Iris pigment epithelial cell (primary cell): ENCODE measurements around the gene EFNA5.

Experiments
- DNase-seq: peaks from one replicate; pipeline ENCODE4 v3.0.0-alpha.2; 2011; ENCODE audit warnings: low read depth

The EFNA5 gene

GRCh38 chr5:107639990-107640389 lies 30.7 kb downstream of the EFNA5 start:
- no peak for DNase-seq

DNA sequence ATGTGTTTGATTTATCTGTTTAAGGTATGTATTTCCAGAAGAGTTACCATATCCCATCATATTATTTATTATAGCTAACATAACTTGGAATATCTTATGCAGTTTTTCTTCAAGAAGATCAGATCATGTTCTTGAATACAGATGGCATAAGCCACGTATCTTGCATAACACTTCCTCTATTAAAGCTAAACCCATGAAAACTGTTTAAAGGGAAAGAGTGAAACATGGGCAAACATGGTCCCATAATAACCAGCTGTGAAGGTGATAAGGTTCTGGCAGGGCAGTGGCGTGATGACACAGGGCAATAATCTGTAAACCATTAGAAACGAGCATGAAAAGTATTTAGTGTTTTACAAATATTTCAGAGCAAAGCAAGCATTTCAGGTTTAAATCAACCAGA lies 34.2 kb downstream of the EFNA5 start:
- DNase-seq = peak; percentile 15

GRCh38 chr5:107636068-107636467 lies 34.7 kb downstream of the EFNA5 start:
- DNase-seq = no peak

- no peak for DNase-seq
These were observed 35.5 kb downstream of the EFNA5 start for GRCh38 chr5:107634981-107635848.

DNA sequence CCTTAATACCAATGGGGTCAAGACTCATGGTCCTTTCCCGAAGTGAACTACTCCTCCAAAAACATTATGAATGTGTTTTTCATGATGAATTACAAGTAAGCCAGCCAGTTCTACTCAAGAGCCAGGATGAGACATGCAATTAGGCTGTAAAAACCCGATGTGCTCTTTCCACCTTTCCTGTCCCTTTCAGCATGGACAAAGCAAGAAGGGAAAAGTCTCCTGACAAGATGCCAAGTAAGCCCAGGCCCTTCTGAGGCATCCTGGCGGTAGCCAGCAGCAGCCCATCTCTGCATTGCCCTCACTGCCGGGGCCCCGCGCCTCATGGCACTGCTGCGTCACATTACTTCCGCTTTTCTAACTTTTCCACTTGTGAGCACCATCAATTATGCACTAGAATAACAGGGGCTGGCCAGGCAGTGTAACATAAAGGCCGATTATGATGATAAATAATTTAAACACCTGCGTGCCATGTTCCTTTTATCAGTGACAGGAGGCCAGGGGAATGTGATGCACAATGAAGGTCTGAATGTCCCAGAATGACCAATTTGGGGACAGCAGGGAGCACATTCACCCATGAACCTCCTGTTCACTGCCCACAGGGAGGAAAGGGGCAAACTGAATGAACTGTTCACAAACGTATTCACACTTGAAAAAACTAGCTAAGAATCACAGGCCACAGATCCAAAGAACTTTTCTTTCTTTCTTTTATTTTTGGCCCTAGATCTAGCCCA lies 37.4 kb downstream of the EFNA5 start:
- DNase-seq = peak; percentile 45

DNA sequence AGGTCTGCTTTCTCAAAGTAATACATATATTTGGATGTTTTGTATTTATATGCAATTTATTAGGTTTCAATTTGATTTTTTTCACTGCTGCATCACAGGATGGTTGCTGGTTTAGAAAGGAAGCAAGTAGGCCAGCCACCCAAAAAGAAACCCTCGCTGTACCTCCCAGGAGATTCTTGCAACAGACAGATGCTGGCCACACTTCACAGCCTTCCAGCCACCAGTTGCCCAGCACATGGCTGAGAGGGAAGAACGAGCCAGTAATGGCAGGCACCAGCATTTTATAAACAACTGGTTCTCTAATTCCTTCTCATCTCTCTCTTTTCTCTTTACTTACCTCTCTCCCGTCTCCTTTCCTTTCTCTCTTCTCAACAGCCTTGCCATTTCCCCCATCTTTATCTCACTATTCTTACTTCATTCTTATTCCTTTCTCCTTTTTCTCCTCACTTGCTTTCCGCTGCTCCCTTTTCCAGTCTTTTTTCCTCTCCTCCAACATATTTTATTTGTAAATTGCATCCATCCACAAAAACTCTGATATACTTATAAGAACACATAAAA lies 38.9 kb downstream of the EFNA5 start:
- DNase-seq = no peak

- DNase-seq = no peak
These were observed 40.6 kb downstream of the EFNA5 start for GRCh38 chr5:107630184-107630583.

GRCh38 chr5:107624235-107624634 lies 46.5 kb downstream of the EFNA5 start:
- DNase-seq = no peak

GRCh38 chr5:107621089-107621488 lies 49.6 kb downstream of the EFNA5 start:
- DNase-seq = no peak

DNA sequence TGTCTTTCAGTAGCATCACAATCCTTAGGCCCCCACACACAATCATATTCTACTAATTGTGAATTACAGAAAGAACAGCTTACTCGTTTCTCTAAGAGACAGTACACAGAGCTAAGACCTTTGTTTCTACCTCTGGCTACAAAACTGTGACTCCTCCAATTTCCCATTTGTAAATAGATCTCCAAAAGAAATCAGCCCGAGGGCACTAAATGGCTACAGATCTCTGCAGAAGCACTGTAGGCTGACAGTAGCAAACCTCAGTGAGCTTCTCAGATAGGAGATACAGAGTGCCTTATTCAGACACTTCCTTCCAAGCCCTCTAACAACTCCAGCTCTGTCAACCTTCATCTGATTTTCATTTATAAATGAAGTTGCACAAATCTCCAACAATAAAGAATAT lies 51.0 kb downstream of the EFNA5 start:
- no peak for DNase-seq

- DNase-seq = peak; percentile 63
These were observed 52.5 kb downstream of the EFNA5 start for GRCh38 chr5:107618242-107618641.

DNA sequence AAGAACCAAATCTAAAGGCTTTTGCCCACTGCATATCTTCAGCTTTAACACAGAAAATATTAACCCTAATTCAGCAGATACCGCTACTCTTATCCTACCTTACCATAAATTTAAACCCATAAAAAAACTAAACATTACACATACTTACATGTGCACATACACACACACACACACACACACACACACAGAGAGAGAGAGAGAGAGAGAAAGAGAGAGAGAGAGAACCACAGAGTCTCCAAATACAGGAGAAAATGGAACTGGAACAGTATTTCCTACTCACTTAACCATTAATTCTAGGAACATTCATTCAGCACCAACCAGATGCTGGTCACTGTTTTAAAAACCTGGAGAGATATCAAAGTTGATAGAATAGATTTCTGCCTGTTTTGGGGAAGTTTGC lies 53.7 kb downstream of the EFNA5 start:
- no peak for DNase-seq

- DNase-seq = no peak
These were observed 54.5 kb downstream of the EFNA5 start for GRCh38 chr5:107616213-107616612.

- peak; percentile 50 for DNase-seq
These were observed 55.4 kb downstream of the EFNA5 start for GRCh38 chr5:107615299-107615817.

DNA sequence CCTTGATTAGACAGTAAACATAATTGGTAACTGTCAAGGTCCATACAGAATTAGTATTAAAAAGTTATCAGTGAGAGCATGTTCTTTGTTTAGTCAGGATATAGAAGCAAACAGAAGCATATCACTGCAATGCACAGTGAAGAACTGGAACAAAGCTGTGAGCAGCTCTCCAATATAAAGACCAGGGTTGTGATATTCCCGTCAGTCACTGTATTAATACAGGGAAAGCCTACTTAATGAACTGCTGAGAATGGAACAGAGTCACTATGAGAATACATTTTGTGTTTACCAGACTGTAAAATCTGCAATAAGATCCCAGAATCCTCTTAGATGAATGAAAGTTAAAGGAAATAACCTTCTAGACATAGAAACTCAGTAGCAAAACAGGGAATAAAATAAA lies 58.2 kb downstream of the EFNA5 start:
- DNase-seq = no peak

DNA sequence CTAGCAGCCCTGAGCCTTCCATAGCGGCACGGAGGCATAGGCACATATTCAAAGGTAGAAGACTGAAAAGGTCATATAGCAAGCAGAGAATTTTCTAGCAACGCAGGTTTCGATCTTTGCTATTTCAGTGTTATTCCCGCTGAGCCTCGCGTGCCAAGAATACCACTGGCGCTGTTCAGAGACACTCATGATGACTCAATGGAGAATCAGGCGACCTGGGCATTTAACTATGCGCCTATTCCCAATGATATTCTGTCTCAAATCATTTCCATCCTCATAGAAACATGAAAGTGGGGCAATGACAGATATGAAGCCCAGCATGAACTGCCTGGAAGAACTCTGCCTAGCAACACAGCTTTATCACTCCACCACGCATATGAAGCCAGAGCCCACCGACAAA lies 59.9 kb downstream of the EFNA5 start:
- no peak for DNase-seq

DNA sequence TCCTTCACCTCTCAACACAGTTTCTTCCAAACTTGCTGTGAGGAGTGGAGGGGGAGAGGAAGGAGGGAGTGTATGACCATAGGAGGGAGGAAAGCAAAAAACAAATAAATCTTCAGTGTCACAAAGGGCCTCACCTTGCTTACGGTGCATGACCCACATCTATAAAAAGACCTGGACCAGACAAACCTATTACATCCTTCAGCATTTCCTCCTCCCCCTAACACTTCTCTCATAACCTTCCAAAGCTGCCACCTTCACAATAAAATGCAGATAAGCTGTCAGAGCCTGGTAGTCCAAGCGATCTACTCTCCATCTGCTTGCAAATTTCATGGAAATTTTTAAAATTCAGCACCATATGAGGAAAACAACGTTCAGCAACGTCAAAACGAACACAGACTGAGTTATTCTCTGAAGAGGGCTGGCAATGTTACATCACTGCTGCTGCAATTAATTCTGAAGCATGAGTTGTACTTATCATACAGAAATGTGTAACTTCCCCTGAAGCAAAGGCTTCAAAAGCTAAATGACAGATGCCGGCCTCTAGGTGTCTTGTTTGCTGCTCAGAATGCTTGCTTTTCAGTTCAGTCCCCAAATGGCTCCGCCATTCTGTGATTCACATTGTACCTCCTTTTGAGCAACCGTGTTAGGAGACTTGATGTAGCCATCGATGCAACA lies 62.9 kb downstream of the EFNA5 start:
- DNase-seq = no peak

DNA sequence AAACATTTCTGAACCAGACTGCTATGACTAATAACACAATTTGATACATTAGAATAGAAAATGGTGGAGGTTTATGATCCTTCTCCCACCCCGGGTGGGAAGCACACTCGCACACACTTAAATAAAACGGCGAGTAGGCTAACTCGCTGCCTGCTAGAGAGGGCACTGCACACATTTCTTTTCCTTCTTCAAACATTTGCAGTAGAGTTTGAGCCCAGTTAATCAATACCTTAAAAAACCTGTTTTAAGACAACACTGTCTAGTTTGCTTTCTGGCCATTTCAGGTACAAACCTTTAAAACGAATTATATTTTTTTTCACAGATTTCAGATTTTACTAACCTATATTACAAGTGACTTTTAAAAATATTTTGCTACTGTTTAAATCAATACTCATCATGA lies 63.5 kb downstream of the EFNA5 start:
- DNase-seq = no peak

DNA sequence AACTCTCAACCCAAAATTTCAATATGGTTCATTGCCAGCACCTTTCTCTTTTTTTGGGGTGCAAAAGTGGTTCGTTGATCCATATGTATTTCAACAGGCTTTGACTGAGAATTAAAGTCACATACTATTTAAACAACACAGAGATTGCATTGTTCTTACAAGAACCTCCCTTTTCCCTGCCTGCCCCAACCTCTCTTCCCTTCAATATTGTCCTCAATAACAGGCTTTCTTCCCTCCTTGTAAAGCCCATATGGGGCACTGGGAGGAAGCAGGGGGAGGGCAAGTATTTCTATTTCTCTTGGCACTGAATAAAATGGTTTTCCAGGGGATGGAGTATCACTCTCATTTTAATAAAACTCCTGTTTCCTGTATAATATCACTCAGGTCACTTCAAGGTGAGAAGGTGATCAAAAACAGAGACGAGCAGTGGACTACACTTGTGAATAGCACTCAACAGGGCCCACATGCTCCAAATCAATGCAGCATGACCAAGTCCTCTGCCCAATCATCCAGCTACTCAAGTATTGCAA lies 65.1 kb downstream of the EFNA5 start:
- no peak for DNase-seq

DNA sequence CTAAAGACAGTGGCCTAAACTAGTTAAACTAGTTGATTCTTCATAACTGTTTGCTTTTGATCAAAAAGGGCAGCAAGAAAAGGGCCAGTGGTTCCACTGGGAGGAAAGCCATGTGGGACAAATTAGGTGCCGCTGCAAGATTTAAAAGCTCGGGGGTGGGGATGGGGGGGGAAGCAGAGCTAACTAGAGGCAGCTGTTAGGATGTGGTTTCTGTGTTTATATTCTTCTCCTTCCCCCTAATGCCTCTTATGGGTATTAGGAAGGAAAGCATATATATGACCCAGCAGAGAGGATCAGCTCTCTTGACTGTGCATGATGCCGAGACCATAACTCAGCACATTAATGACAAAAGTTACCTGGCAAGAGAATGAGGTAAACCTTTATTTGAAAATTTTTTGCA lies 65.7 kb downstream of the EFNA5 start:
- DNase-seq = peak; percentile 39

DNA sequence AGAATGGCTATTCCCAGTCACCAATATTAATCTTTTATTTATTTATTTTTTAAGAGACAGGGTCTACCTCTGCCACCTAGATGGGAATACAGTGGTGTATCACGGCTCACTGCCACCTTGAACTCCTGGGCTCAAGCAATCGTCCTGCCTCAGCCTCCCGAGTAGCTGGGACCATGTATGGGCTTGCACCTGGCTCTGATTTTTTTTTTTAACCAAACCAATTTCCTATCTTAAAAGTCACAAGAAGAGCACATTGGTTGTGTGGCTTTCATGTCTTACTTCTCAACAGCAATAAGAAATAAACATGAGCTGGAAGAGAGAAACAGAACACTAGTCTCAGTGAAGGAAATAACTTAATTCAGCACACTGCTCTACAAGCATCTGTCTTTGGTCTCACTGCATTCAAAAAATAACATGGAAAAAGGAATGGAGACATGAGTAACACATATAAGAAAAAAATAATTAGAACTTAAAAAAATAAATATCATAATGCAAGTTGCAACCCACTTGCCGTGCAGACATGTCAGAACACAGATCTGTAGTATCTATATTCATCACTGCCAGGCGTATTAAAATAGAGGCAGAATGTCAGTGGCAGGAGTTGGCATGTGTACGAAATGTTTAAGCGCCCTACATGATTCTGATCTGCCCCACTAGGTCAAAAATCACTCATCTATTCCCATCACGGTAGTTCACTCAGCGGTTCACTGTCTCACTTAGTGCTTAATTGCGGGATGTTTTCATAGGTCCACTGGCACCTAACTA lies 66.4 kb downstream of the EFNA5 start:
- no peak for DNase-seq
